Stimulated activated CD8-positive, alpha-beta memory T cell treated with anti-CD3 and anti-CD28 coated beads, Interleukin-15, amount 100 ng/mL, for 24 hours (primary cell): ENCODE results near the gene MAN1C1.
A peak's percentile ranks its signal among the peaks of the same experiment; 100 is the strongest.
"Not testable (repeated sequence)": the region's sequence is repeated elsewhere in the genome, so short reads cannot be mapped to it uniquely, and the experiment has no call there.

Experiments
- DNase-seq: peaks from one replicate; pipeline ENCODE4 v3.0.0-alpha.2; 2020; ENCODE audit warnings: low read depth

MAN1C1 gene

DNA sequence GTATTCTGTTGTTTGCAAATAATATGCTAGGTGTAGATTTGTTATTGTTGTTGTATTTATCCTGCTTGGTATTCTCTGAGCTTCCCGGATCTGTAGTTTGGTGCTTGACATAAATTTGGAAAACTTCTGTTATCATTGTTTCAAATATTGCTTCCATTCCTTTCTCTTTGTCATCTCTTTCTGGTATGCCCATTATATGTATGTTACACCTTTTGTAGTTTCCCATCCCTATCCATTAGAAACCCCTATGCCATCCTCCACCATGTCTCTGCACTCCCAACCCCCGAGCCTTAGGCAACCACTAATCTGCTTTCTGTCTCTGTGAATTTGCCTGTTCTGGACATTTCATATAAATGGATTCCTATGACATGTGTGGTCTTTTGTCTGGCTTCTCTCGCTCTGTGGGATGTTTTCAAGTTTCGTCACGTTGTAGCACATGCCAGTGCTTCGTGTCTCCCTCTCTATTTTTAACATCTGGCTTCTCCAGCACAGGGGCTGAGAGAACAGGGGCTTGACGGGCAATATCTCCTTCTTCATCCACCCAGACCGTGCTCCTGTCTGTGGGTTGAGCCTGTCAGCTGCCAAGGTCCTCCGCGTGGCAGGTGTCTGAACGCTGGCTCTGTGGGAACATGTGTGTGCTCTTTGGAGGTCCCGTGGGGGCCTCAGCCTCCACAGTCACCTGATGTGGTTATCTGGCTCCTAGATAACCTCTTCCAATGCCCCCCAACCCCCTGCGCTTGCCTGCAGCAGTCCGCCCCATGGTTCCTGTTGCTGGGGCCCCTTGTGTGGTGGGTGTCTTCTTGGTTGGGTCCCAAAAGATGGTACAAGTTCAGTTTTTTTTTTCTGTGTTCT is 32.8 kb upstream of the MAN1C1 start:
- DNase-seq: no peak

DNA sequence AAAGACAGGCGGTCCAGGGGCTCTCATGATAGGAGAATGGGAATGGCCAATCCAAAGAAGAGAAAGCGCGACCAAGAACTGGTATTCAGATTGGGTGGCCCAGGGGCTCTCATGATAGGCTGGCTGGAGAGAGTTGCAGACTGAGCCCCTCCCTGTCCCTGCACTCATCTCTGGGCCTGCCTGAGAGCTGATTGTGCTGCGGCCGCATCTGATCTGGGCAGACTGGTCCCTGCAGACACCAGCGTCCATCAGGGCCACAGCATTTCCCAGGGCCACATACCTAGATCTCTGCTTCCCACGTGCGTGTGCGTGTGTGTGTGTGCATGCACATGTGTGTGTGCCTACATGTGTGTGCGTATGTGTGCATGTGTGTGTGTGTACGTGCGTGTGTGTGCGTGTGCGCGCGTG is 30.4 kb upstream of the MAN1C1 start:
- no peak for DNase-seq

DNA sequence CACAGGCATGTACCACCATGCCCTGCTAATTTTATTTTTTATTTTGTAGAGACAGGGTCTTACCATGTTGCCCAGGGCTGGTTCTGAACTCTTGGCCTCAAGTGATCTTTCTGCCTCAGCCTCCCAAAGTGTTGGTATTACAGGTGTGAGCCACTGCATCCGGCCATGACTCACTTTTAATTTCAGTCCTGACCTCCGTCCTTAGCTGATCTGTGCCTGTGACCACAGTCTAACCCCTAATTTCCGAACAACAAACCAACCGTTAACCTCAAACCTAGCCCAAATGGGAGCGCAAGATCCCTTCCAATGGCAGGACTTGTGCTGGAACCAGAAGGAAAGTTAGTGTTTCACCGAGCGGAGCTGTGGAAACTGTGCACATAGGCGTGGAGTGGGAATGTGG is 29.3 kb upstream of the MAN1C1 start:
- no peak for DNase-seq

DNA sequence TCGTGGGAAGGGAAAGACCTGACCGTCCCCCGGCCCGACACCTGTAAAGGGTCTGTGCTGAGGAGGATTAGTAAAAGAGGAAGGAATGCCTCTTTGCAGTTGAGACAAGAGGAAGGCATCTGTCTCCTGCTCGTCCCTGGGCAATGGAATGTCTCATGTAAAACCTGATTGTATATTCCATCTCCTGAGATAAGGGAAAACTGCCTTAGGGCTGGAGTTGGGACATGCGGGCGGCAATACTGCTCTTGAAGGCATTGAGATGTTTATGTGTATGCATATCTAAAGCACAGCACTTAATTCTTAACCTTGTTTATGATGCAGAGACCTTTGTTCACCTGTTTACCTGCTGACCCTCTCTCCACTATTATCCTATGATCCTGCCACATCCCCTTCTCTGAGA is 28.4 kb upstream of the MAN1C1 start:
- not testable (repeated sequence) for DNase-seq

DNA sequence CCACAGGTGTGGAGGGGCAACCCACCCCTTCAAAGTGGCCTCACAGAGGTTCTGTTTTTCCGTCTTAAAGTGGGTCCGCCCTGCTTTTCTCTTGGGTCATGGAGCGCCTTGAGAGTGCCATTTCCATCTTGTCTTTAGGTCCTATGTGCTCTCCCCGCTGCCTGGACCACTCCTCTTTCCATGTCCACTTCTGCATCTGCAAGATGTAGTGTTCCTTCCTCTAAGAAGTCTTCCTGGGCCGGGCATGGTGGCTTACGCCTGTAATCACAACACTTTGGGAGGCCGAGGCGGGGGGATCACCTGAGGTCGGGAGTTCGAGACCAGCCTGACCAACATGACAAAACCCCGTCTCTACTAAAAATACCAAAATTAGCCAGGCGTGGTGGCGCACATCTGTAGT is 27.8 kb upstream of the MAN1C1 start:
- DNase-seq: not testable (repeated sequence)

DNA sequence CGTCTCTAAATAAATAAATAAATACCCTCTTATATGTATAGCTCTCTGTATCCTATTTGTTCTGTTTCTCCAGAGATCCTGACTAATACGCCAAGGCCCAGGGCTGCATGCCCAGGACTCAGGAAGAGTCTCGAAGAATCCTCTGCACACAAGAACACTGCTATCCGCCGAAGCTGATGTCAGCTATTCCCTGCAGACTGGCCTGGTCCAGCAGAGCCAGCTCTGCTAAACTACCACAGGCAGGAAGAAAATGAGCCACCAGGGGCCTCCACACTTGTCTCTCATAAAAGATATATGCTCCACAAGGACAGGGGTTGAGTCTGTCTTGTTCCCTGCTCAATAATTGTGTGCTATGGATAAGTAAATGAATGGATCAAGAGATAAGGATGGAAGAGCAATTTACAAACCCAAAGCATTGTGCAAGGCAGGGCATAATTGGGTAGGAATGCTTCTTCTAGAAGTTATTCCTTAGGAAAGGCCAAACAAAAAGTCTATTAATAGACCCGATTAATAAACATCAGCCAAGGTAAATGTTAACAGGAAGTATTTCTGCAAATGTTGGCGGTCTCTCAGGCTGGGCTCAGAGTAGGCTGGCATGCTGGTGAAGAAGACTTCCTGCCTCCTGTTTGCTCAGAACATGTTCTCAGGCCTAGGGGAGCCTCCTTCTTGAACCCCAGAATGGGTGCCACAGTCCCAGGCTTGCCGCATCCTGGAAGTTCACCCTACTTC is 26.3 kb upstream of the MAN1C1 start:
- no peak for DNase-seq

DNA sequence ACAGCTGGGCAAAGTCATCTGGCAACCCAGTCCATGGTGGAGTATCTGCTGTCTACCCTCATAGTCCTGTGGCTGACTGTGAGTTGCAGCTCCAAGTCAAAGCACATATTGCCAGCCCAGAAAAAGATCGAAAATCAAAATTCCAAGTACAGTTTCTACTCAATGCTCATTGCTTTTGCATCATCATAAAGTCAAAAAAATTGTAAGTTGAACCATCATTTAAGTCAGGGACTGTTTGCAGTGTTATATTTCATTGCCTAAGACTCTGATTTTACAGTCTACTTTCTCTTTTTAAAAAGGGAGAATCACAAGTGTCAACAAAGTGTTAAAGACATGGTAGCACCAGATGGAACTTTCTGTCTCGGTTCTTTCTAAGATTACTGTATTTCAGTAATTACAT is 22.7 kb upstream of the MAN1C1 start:
- no peak for DNase-seq

DNA sequence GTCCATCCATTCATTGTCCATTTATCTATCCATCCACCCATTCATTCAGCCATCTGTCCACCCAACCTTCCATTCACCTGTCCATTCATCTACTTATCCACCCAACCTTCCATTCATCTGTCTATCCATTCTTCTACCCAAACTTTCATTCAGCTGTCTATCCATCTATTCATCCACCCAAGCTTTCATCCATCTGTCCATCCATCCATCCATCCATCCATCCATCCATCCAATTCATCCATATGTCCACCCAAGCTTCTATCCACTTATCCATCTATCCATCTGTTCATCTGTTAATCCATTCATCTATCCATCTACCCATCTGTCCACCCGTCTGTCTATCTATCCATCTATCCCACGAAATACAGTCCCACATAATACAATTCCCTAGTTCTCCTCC is 21.6 kb upstream of the MAN1C1 start:
- no peak for DNase-seq

DNA sequence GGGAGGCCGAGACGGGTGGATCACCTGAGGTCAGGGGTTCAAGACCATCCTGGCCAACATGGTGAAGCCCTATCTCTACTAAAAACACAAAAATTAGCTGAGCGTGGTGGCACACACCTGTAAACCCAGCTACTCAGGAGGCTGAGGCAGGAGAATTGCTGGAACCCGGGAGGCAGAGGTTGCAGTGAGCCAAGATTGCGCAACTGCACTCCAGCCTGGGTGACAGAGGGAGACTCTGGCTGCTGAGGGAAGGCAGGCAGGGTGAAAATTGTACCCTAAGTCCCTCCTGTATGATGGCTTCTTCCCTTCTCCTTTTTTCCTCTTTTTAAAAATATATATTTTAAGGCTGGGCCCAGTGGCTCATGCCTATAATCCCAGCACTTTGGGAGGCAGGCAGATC is 19.9 kb upstream of the MAN1C1 start:
- not testable (repeated sequence) for DNase-seq

DNA sequence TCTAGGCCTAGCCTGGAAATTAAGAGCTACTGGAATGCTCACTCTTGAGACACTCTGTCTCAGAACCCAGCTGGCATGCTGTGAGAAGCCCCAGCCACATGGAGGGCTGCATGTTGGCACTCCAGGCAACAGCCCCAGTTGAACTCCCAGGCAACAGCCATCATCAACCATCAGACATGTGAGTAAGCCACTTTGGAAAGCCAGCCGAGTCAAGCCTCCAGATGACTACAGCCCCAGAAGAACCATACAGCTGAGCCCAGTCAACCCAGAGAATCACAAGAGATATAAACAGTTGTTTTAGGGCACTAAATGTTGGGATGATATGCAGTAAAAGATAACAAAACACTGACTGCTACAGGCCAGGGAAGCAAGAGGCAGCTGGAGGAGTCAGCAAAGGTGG is 17.7 kb upstream of the MAN1C1 start:
- no peak for DNase-seq

DNA sequence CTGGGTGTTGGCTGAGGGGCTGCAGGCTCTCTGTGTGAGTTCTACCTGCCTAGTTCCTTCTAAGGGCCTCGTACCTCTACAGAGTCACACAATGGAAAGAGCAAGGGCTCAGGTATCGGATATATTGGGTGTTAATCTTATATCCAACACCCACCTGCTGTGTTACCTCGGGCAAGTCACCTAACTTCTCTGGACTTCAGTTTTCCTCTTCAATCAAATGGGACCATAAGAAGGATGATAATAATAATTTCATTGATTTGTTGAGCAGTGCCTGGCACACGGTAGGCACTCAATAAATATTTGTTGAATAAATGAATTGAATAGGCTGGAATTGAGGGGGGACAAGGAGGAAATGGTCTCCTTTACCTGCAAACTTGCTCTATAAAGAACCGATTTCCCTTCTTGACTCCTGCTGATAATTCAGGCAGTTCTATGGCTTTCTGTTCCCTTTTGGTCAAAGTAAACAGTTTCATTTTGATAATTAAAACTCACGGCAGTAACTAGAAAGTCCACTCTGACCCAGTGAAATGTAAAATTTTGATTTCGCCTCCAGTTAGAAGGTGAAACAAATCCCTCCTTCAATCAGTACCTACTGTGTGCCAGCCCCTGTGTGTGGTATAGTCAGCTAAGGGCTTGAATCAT is 16.5 kb upstream of the MAN1C1 start:
- DNase-seq: no peak

DNA sequence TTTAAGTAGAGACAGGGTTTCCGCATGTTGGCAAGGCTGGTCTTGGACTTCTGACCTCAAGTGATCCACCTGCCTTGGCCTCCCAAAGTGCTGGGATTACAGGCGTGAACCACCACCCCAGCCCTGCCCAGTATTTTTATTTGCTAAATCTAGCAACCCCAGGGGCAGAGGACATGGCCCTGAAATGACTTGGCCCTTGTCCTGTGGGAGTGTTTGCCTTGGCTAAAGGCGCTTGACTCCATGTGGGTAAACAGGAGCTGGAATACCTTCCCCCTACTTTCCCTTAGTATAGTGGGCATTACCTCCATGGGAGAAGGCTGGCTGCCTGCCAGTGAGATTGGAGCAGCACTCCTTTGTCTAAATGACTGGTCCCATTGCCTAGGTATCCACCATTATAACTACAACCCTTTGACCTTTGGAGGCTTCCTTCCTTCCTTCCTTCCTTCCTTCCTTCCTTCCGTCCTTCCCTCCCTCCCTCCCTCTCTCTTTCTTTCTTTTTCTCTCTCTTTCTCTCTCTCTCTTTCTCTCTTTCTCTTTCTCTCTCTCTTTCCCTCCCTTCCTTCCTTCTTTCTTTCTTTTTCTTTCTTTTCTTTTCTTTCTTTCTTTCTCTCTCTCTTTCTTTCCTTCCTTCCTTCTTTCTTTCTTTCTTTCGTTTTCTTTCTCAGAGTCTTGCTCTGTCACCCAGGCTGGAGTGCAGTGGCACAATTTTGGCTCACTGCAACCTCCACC is 15.5 kb upstream of the MAN1C1 start:
- not testable (repeated sequence) for DNase-seq

DNA sequence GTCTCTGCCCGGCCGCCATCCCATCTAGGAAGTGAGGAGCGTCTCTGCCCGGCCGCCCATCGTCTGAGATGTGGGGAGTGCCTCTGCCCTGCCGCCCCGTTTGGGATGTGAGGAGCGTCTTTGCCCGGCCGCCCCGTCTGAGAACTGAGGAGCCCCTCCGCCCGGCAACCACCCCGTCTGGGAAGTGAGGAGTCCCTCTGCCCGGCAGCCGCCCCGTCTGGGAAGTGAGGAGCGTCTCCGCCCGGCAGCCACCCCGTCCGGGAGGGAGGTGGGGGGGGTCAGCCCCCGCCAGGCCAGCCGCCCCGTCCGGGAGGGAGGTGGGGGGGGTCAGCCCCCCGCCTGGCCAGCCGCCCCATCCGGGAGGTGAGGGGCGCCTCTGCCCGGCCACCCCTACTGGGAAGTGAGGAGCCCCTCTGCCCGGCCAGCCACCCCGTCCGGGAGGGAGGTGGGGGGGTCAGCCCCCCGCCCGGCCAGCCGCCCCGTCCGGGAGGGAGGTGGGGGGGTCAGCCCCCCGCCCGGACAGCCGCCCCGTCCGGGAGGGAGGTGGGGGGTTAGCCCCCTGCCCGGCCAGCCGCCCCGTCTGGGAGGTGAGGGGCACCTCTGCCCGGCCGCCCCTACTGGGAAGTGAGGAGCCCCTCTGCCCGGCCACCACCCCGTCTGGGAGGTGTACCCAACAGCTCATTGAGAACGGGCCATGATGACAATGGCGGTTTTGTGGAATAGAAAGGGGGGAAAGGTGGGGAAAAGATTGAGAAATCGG is 12.6 kb upstream of the MAN1C1 start:
- DNase-seq: not testable (repeated sequence)

DNA sequence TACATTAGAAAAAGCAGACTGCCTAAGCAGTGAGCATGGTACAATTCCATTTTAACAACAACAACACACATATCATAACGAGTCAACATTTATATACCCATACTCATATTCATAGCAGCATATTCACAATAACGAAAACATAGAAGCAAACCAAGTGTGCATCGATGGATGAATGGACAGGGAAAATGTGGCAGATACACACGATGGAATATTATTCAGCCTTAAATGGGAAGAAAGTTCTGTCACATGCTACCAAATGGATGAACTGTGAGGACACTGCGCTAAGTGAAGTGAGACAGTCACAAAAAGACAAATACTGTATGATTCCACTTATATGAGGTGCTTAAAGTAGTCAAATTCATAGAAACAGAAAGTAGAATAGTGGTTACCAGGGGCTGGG is 9.5 kb upstream of the MAN1C1 start:
- DNase-seq: no peak

DNA sequence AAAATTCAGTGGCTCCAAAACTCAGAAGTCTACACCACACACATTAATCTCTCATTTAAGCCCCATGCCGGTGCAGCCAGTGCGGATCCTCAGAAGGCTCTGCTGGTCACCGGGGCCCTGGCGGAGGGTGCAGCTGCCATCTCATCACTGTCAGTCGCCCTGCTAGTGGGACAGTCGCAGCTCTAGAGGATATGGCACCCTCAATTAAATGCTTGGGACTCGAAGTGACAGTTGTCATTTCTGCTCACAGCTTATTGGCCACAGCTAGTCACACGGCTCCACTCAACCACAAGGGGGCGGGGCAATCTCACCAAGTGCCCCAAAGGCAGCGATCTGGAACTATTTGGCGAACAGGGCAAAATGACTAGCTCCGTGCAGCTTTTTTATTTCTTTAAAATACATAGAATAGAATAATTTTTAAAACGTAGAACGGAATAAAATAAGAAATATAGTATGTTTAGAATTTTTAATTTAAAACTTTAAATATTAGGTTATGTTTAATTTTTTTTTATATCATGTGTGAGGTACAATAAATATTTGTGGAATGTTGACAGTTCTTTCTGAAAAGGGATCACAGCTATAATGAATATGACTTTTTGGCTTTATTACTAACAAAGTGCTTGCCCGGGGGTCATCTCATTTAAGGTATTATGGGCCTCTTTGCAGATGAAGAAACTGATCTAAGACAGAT is 8.0 kb upstream of the MAN1C1 start:
- peak; percentile 63 for DNase-seq

DNA sequence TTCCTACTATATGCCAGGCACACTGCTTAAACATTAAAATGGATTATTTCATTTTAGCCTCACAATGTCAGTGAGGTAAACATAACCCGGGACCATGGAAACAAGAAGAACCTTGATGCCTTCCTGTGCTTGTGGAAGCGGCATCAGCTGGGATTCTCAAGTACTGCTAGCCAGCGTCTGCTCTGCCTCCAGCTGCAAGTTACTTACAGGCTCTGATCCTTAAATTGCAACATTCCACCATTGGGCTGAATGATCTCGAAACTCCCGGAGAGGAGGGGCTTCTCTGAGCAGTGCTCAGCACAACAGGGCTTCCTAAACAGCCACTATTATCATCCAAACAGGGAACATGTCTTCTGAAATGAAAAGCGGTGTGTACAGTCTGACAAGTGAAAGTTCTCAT is 6.7 kb upstream of the MAN1C1 start:
- no peak for DNase-seq

DNA sequence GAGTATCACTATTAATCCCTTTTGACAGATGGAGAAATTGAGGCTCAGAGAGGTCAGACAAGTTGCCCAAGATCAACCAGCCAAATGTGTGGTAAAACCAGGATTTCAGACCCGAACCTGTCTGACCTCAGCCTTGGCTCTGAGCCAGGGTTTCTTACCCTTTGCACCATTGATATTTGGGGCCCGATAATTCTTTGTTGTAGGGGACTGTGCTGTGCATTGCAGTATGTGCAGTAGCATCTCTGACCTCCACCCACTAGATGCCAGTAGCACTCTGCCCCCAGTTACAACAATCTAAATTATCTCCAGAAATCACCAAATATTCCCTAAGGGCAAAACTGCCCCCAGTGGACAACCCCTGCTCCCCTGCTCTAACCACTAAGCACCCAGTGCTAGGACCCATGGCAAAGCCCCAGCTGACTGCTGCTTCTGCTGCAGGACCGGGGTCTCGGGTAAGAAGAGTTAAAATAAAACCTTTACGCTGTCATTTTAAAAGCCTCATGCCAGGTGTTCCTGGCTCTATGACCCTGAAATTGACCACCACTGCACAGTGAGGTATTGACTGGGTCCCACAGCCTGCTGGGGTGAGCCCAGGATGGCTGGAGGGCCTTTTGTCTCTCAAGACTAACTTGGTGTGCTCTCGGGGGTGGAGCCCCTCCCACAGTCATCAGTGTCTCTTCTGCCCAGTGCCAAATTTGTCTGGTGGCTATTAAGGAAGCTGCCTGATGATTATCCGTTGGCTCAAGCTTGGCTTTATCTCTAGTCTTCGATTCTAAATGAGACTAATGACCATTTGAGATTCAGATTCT is 5.6 kb upstream of the MAN1C1 start:
- no peak for DNase-seq

DNA sequence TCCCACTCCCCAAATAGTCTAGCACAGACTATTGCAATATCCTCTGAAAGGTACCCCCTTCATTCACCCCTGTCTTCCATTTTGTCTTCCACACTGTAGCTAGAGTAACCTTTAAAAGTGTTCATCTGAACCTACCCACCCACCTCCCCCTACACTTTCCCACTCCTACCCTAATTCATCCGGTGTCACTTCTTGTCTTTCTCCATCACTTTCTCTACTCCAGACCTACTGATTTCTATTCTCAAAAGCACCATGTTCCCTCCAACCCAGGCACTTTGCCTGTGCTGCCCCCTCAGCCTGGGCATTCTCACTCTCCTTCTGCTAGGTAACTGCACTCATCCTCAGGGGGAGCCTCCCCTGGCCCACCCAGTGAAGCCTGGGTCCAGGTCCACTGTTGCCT is 4.7 kb upstream of the MAN1C1 start:
- no peak for DNase-seq

DNA sequence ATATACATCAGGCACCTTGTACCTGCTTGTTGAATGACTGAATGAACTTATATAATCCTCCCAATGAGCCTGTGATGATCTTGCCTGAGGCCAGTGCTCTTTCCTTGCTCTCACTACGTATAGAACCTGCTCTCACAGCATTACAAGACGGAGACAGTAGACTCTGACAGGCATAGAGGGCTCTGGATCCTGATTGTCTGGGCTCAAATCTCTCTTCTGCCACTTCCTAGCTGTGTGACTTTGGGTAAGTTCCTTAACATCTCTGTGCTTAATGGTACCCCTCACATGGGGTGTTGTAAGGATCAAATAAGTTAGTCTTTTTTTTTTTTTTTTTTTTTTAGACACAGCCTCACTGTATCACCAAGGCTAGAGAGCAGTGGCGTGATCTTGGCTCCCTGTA is 4.2 kb upstream of the MAN1C1 start:
- no peak for DNase-seq

DNA sequence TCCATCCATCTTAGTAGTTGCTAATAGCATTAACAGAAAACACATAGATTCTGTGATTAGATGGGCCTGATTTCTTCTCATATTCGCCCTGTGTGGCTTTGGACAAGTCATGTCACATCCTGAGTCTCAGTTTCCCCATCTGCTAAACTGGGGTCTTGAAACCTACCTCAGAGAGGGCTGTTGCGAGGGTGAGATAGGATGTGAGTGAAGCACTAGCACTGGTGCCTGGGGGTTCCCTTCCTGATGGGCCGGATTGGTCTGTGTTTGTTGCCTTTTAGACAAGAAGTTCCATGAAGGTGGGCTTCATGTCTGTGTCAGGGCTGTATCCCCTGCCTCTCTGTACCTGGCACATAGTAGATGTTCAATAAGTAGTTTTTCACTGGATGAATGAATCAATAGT is 3.5 kb upstream of the MAN1C1 start:
- no peak for DNase-seq
